Spleen (tissue), 7 donors: ENCODE measurements around the gene BRAF.

ENCODE experiments used
- CTCF ChIP-seq, 11 experiments: fragments of 200-600 bp in 7 of 11; fragments of 450-650 bp in 4 of 11; sonication (generic) in 4 of 11; IDR thresholded peaks in 8 of 11; conservative IDR thresholded peaks in 3 of 11; 1 replicate in 7 of 11; 2 replicates in 4 of 11; pipeline versions ENCODE4 v1.4.0 to v1.8.0; 2016 to 2021; ENCODE audit warnings: antibody characterized with exemption in 11 of 11, inconsistent platforms in 4 of 11, mild to moderate bottlenecking in 1 of 11
- POLR2A ChIP-seq, 3 donors: fragments of 450-650 bp; IDR thresholded peaks; one replicate each; pipeline ENCODE4 v1.5.1; 2017; ENCODE audit warnings: antibody characterized with exemption in 3 of 3, mild to moderate bottlenecking in 1 of 3
- POLR2AphosphoS5 ChIP-seq, 3 donors: sonication (generic); formaldehyde crosslinking; IDR thresholded peaks; one replicate each; pipeline ENCODE4 v1.5.1; 2017; ENCODE audit warnings: antibody characterized with exemption in 3 of 3
- donor health status: DM: no; HTN: no; CAD: no; lungs with moderate emphysema.
- donor health status: DM: no; HTN: no; CAD: no.
- donor health status: DM: no; HTN: no; CAD: no.

GRCh38 chr7:140914083-140914482, 10.6 kb downstream of the BRAF start:
- TF ChIP-seq CTCF (IDR thresholded peaks at IDR 0.05 in 8 of 11, conservative IDR thresholded peaks at IDR 0.05 in 3 of 11) (no peak), POLR2A (IDR thresholded peaks at IDR 0.05) (no peak), POLR2AphosphoS5 (IDR thresholded peaks at IDR 0.05) (no peak)
